A549 (cell line): ENCODE data around the gene PPP1R1B. TPM values are rescaled to one million over a fixed set of nuclear protein-coding genes. Genes with fewer than 3 reads are reported as not detected.
A peak's percentile ranks its signal among the peaks of the same experiment; 100 is the strongest.

ENCODE experiments used
- ATAC-seq, 2 experiments: fragments of 200-7000 bp in 1 of 2; fragments of >200 bp in 1 of 2; cut with Nextera tagmentation in 1 of 2; cut with Tn5 transposase in 1 of 2; 3 replicates each; pipeline versions ENCODE4 v1.8.0 to v1.9.1; 2018 to 2020; ENCODE audit warnings: mild to moderate bottlenecking in 1 of 2, moderate library complexity in 1 of 2
- CTCF ChIA-PET: fragments of 300-600 bp; sonication (Branson Sonifier 250); formaldehyde crosslinking; extraction: SDS; loops from one replicate; lab custom pipeline; 2021; ENCODE audit warnings: antibody characterized with exemption, inconsistent platforms; lab: Yijun Ruan, JAX
- POLR2A ChIA-PET: fragments of 350-600 bp; formaldehyde crosslinking; extraction: SDS; loops from one replicate; lab custom pipeline; 2021; ENCODE audit warnings: antibody characterized with exemption, inconsistent platforms; lab: Yijun Ruan, JAX
- DNase-seq, 2 experiments: peaks; one replicate each; pipeline versions ENCODE4 v3.0.0 to v3.0.0-alpha.2; 2011 to 2016; ENCODE audit warnings: low read depth in 1 of 2, low spot score in 1 of 2
- FAIRE-seq: peaks from 2 replicates; lab custom pipeline; 2011; peaks lifted over from hg19 to GRCh38; lab: Jason Lieb, UNC
- H3K27ac ChIP-seq, 2 experiments: fragments of >200 bp; sonication (Bioruptor Twin); formaldehyde crosslinking; 3 replicates each; pipeline ENCODE4 v1.5.1; 2016 to 2017
- H3K4me1 ChIP-seq: fragments of >200 bp; sonication (Bioruptor Twin); formaldehyde crosslinking; 3 replicates; pipeline ENCODE4 v1.6.1; 2016
- H3K4me2 ChIP-seq: fragments of >200 bp; sonication (Bioruptor Twin); formaldehyde crosslinking; 3 replicates; pipeline ENCODE4 v1.6.1; 2016
- H3K4me3 ChIP-seq: fragments of >200 bp; sonication (Bioruptor Twin); formaldehyde crosslinking; 3 replicates; pipeline ENCODE4 v1.5.1; 2016
- H3K9me3 ChIP-seq: fragments of >200 bp; sonication (Bioruptor Twin); formaldehyde crosslinking; 3 replicates; pipeline ENCODE4 v1.6.1; 2016
- BHLHE40 ChIP-seq: IDR thresholded peaks from 2 replicates; pipeline ENCODE4 v1.6.1; 2012; ENCODE audit warnings: low read depth, low read length, inconsistent platforms
- CEBPB ChIP-seq, 2 experiments: fragments of >200 bp in 1 of 2; sonication (Bioruptor Twin) in 1 of 2; formaldehyde crosslinking in 1 of 2; IDR thresholded peaks; 2 replicates each; pipeline ENCODE4 v1.6.1; 2012 to 2016
- CHD2 ChIP-seq: fragments of 150-350 bp; IDR thresholded peaks from 2 replicates; pipeline ENCODE4 v1.6.1; 2014; ENCODE audit warnings: low read length; ENCODE audit not compliant: partially characterized antibody
- CHD4 ChIP-seq: fragments of 200-600 bp; sonication (generic); IDR thresholded peaks from 2 replicates; pipeline ENCODE4 v1.6.1; 2016; ENCODE audit warnings: antibody characterized with exemption, mild to moderate bottlenecking, borderline replicate concordance
- EHF ChIP-seq: fragments of 250-450 bp; sonication (Bioruptor Pico); IDR thresholded peaks from 2 replicates; pipeline ENCODE4 v1.5.0; 2020; ENCODE audit warnings: mild to moderate bottlenecking
- EHMT2 ChIP-seq: fragments of 200-600 bp; sonication (generic); IDR thresholded peaks from 2 replicates; pipeline ENCODE4 v1.6.1; 2016; ENCODE audit warnings: antibody characterized with exemption, low read depth, mild to moderate bottlenecking, moderate library complexity
- EP300 ChIP-seq, 2 experiments: fragments of >200 bp; sonication (Bioruptor Twin); formaldehyde crosslinking; IDR thresholded peaks; 2 replicates in 1 of 2; 3 replicates in 1 of 2; pipeline ENCODE4 v1.6.1; 2016 to 2017
- ESRRA ChIP-seq: fragments of 150-350 bp; IDR thresholded peaks from 2 replicates; pipeline ENCODE4 v1.6.1; 2014; ENCODE audit warnings: mild to moderate bottlenecking, low read length, borderline replicate concordance
- FOSL2 ChIP-seq, 2 experiments: fragments of 450-650 bp in 1 of 2; fragments of >200 bp in 1 of 2; sonication (Bioruptor Twin) in 1 of 2; formaldehyde crosslinking; IDR thresholded peaks; 2 replicates each; pipeline versions ENCODE4 v1.5.0 to v1.6.1; 2016 to 2020; ENCODE audit warnings: mild to moderate bottlenecking in 1 of 2, moderate library complexity in 1 of 2
- HMGXB4 ChIP-seq: fragments of 250-450 bp; sonication (Bioruptor Pico); IDR thresholded peaks from 2 replicates; pipeline ENCODE4 v1.5.0; 2021; ENCODE audit warnings: mild to moderate bottlenecking, moderate library complexity, borderline replicate concordance
- JUN ChIP-seq, 2 experiments: fragments of >200 bp; sonication (Bioruptor Twin); formaldehyde crosslinking; IDR thresholded peaks; 2 replicates in 1 of 2; 3 replicates in 1 of 2; pipeline ENCODE4 v1.6.1; 2016 to 2017
- JUNB ChIP-seq: fragments of >200 bp; sonication (Bioruptor Twin); formaldehyde crosslinking; IDR thresholded peaks from 2 replicates; pipeline ENCODE4 v1.6.1; 2016
- KDM5A ChIP-seq: fragments of 200-600 bp; sonication (generic); IDR thresholded peaks from 2 replicates; pipeline ENCODE4 v1.6.1; 2016; ENCODE audit warnings: antibody characterized with exemption, mild to moderate bottlenecking
- MAFK ChIP-seq: fragments of 450-650 bp; IDR thresholded peaks from 2 replicates; pipeline ENCODE4 v1.6.1; 2014; ENCODE audit not compliant: partially characterized antibody
- MAZ ChIP-seq: fragments of 150-350 bp; IDR thresholded peaks from 2 replicates; pipeline ENCODE4 v1.6.1; 2014; ENCODE audit warnings: antibody characterized with exemption, low read depth, low read length, borderline replicate concordance
- MYC ChIP-seq: IDR thresholded peaks from 2 replicates; pipeline ENCODE4 v1.6.1; 2012; ENCODE audit warnings: mild to moderate bottlenecking, inconsistent platforms, low read length, improper control_type of control experiment, borderline replicate concordance
- NFE2L2 ChIP-seq: fragments of 150-350 bp; conservative IDR thresholded peaks from 2 replicates; pipeline ENCODE4 v1.6.1; 2014; ENCODE audit warnings: low read length
- NR3C1 ChIP-seq: fragments of >200 bp; sonication (Bioruptor Twin); formaldehyde crosslinking; IDR thresholded peaks from 3 replicates; pipeline ENCODE4 v1.6.1; 2017
- POLR2A ChIP-seq: IDR thresholded peaks from 2 replicates; pipeline ENCODE4 v1.6.1; 2012; ENCODE audit warnings: mild to moderate bottlenecking, low read length
- RAD21 ChIP-seq, 2 experiments: fragments of >200 bp in 1 of 2; sonication (Bioruptor Twin) in 1 of 2; formaldehyde crosslinking in 1 of 2; IDR thresholded peaks in 1 of 2; conservative IDR thresholded peaks in 1 of 2; 2 replicates in 1 of 2; 3 replicates in 1 of 2; pipeline ENCODE4 v1.6.1; 2012 to 2018; ENCODE audit warnings: inconsistent platforms in 1 of 2
- RCOR1 ChIP-seq: fragments of 150-350 bp; IDR thresholded peaks from 2 replicates; pipeline ENCODE4 v1.6.1; 2014; ENCODE audit warnings: antibody characterized with exemption, low read length, low read depth
- REST ChIP-seq: fragments of 200-600 bp; sonication (generic); IDR thresholded peaks from 2 replicates; pipeline ENCODE4 v1.6.1; 2016; ENCODE audit warnings: antibody characterized with exemption, mild to moderate bottlenecking, moderate library complexity
- TP53 ChIP-seq: fragments of 250-450 bp; sonication (Bioruptor Pico); IDR thresholded peaks from 2 replicates; pipeline ENCODE4 v1.5.0; 2021; ENCODE audit warnings: mild to moderate bottlenecking, moderate library complexity
- ZFP36 ChIP-seq: fragments of 450-650 bp; IDR thresholded peaks from 2 replicates; pipeline ENCODE4 v1.6.1; 2014; ENCODE audit warnings: borderline replicate concordance; ENCODE audit not compliant: partially characterized antibody
- ZNF302 ChIP-seq: fragments of 250-450 bp; sonication (Bioruptor Pico); IDR thresholded peaks from 2 replicates; pipeline ENCODE4 v1.9.0; 2021; ENCODE audit warnings: inconsistent platforms, mild to moderate bottlenecking, moderate library complexity
- WGBS: methylation state at CpG from one replicate; pipeline ENCODE4 v1.1.6; 2017; ENCODE audit errors: missing lambda C conversion rate; 5-methylcytosine and 5-hydroxymethylcytosine counted together
- polyA plus RNA-seq, 4 experiments: library from polyadenylated mRNA; depleted of rRNA in 3 of 4; stranded (reverse); fragments of >200 nt; fragmentation: RNase III in 1 of 4; extraction: RNeasy Plus Mini Kit Qiagen cat#74134 plus additional on column Dnase treatment in 1 of 4; gene quantifications; 2 replicates in 3 of 4; 3 replicates in 1 of 4; pipeline ENCODE4 v1.2.3, GENCODE V29; 2011 to 2017
- TF ChIP-seq, protein P1 (sequence below): IDR thresholded peaks from 2 replicates; pipeline ENCODE4 v1.6.1; 2012

The PPP1R1B gene
- polyA plus RNA-seq, 2 of the 4 experiments (the other 2 are of a cell fraction), result 0.10 TPM; not detected in 1

DNA sequence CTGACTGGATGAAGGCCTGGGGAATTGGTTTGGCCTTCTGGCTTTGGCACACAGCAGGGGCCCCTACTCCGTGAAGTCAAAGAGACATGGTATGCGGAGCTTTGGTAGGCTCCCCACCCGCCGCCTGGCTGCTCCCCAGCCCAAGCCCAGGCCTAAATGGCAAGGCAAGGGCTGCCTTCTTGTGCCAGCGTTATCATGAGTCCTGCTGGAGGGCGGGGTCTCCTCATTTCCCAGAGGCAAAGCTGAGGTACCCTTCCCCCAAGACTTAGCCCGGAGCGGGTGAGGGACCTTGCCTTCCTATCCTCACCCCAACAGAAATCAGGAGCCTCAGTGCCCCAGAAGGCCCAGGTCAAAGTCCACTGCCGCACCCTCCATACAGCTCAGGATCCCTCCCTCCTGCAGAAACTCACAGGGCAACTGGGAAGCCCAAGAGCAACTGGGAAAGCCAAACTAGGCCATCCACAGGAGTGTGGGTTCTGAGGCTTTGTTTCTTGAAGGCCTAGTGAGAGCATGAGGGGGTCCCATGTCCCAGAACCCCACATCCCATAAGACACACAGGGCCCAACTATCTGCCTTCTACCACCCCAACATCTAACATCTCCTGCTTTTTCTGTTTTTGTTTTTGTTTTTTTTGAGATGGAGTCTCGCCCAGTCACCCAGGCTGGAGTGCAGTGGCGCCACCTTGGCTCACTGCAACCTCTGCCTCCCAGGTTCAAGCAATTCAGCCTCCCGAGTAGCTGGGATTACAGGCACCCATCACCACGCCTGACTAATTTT is 51.8 kb downstream of the PPP1R1B start:
- H3K4me2 ChIP-seq, result peak overlapping the region; percentile 1; the same call in 1 of the 3 replicates
- ChIA-PET POLR2A (interaction anchor here (0.8 to 0.9 kb wide), 2 partner anchors 9 kb away, joined by 4 to 5 read pairs; partner anchors contain the start of gene PGAP3), CTCF (interaction anchor here (0.7 to 50.7 kb wide), 11 partner anchors 6 to 52 kb away, joined by 3 to 1391 read pairs (median 6); partner anchors contain the start of genes ERBB2, MIEN1, PGAP3 and PNMT)
- no peaks in the 10 kb centered on the region for H3K9me3 ChIP-seq
- 88% methylated on average over 11 of the region's 13 CpGs for WGBS
- no peak for TF ChIP-seq BHLHE40
- no peak for TF ChIP-seq CEBPB (IDR thresholded peaks at IDR 0.05)
- TF ChIP-seq MYC, result no peak
- TF ChIP-seq ZNF302, result no peak
- TF ChIP-seq EHF (CRISPR knock-in tag), result no peak
- no peak for TF ChIP-seq FOSL2 (IDR thresholded peaks at IDR 0.05)
- TF ChIP-seq FOSL2 (CRISPR knock-in tag; IDR thresholded peaks at IDR 0.05), result no peak
- no peak for TF ChIP-seq EP300 (IDR thresholded peaks at IDR 0.05)
- no peak for TF ChIP-seq CHD4
- TF ChIP-seq JUN (IDR thresholded peaks at IDR 0.05), result no peak
- TF ChIP-seq TP53 (CRISPR knock-in tag), result no peak
- no peak for TF ChIP-seq MAFK
- no peak for TF ChIP-seq RAD21 (conservative IDR thresholded peaks at IDR 0.05 in 1 of 2, IDR thresholded peaks at IDR 0.05 in 1 of 2)
- no peak for TF ChIP-seq KDM5A
- TF ChIP-seq REST, result no peak
- TF ChIP-seq EHMT2, result no peak
- no peak for TF ChIP-seq NR3C1
- TF ChIP-seq HMGXB4 (CRISPR knock-in tag), result no peak
- no peak for TF ChIP-seq POLR2A
- DNase-seq, result no peak
- H3K4me3 ChIP-seq, result no peak overlapping the region
- no peak for FAIRE-seq
- H3K27ac ChIP-seq, result no peak overlapping the region
- no peak for ATAC-seq
- H3K4me1 ChIP-seq, result peaks cover 21% of the 10 kb centered on the region; the same call in 2 of the 3 replicates

DNA sequence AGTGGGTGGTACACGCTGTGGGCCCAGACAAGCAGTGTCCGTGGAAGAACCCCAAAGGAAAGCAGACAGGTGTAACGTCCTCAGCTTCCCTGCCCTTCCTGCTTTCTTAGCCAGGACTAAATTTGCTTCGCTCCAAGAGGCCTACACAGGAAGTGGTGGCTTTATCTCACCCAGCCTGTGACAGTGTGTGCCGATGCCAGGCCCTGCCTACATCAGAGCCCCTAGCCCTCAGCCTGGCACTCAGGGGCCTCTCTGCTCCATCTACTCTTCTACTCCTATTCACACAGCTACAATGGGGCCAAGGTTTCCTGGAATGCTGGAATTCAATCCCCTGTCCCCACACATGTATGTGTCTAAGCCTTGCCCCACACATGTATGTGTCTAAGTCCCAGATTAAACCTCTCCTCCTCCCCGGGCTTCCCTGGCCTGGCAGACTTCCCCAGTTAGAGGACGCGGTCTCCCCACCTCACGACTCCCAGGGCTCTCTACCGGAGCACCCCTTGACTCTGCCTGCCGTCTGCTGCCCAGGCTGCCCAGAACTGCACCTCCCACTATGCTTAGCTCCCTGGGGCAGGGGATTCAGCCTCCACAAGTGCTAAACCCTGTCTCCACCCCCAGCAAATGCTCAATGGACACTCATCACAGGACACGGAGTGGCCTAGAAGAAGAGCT is 52.9 kb downstream of the PPP1R1B start:
- POLR2A ChIA-PET, result interaction anchor here (0.8 kb wide), 1 partner anchor 8 kb away, joined by 4 read pairs; the partner anchor contains the start of gene PGAP3
- ATAC-seq, result no peak
- TF ChIP-seq BHLHE40, result no peak
- TF ChIP-seq HMGXB4 (CRISPR knock-in tag), result no peak
- TF ChIP-seq ZFP36, result no peak
- TF ChIP-seq, protein P1, sequence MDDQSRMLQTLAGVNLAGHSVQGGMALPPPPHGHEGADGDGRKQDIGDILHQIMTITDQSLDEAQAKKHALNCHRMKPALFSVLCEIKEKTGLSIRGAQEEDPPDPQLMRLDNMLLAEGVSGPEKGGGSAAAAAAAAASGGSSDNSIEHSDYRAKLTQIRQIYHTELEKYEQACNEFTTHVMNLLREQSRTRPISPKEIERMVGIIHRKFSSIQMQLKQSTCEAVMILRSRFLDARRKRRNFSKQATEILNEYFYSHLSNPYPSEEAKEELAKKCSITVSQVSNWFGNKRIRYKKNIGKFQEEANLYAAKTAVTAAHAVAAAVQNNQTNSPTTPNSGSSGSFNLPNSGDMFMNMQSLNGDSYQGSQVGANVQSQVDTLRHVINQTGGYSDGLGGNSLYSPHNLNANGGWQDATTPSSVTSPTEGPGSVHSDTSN, result no peak
- no peak for TF ChIP-seq JUNB
- no peak for TF ChIP-seq NFE2L2
- TF ChIP-seq ESRRA, result no peak
- TF ChIP-seq EHF (CRISPR knock-in tag), result no peak
- TF ChIP-seq MAFK, result no peak
- no peak for TF ChIP-seq CHD2
- TF ChIP-seq MAZ, result no peak
- no peak for TF ChIP-seq NR3C1
- TF ChIP-seq RCOR1, result no peak

More for the DNA sequence above, 52.9 kb downstream of the PPP1R1B start:
- CTCF ChIA-PET, result interaction anchor here (1.0 to 50.7 kb wide), 11 partner anchors 7 to 53 kb away, joined by 3 to 1391 read pairs (median 6); partner anchors contain the start of genes ERBB2, MIEN1, PGAP3 and PNMT
- H3K4me2 ChIP-seq, result no peak overlapping the region
- no peak overlapping the region for H3K27ac ChIP-seq
- no peak overlapping the region for H3K4me3 ChIP-seq
- FAIRE-seq, result no peak
- peaks cover 19% of the 10 kb centered on the region; the same call in 2 of the 3 replicates for H3K4me1 ChIP-seq
- DNase-seq, result no peak
- 89% methylated on average over 12 of the region's 12 CpGs for WGBS
- no peaks in the 10 kb centered on the region for H3K9me3 ChIP-seq
